Suprapubic skin (tissue), 4 donors: ENCODE data around the gene SRSF11. TPM values are rescaled to one million over a fixed set of nuclear protein-coding genes. Genes with fewer than 3 reads are reported as not detected.

ENCODE experiments used
- DNase-seq, 2 donors: peaks; one replicate each; pipeline ENCODE4 v3.0.0-alpha.2; 2019; ENCODE audit warnings: low spot score in 2 of 2
- H3K27ac ChIP-seq: fragments of 200-600 bp; sonication (generic); one replicate; pipeline ENCODE4 v1.5.1; 2019
- H3K27me3 ChIP-seq: fragments of 200-600 bp; sonication (generic); one replicate; pipeline ENCODE4 v1.5.1; 2019
- H3K36me3 ChIP-seq: fragments of 200-600 bp; sonication (generic); one replicate; pipeline ENCODE4 v1.5.1; 2019
- H3K4me1 ChIP-seq: fragments of 200-600 bp; sonication (generic); one replicate; pipeline ENCODE4 v1.5.1; 2019
- H3K4me3 ChIP-seq: fragments of 200-600 bp; sonication (generic); one replicate; pipeline ENCODE4 v1.5.1; 2019; ENCODE audit warnings: mild to moderate bottlenecking
- H3K9me3 ChIP-seq: fragments of 200-600 bp; sonication (generic); one replicate; pipeline ENCODE4 v1.5.1; 2019
- EP300 ChIP-seq: sonication (generic); formaldehyde crosslinking; IDR thresholded peaks from one replicate; pipeline ENCODE4 v1.6.1; 2017; ENCODE audit warnings: antibody characterized with exemption
- POLR2A ChIP-seq, 2 donors: fragments of 450-650 bp; IDR thresholded peaks; one replicate each; pipeline ENCODE4 v1.6.1; 2017; ENCODE audit warnings: antibody characterized with exemption in 2 of 2, mild to moderate bottlenecking in 2 of 2, moderate library complexity in 2 of 2
- POLR2AphosphoS5 ChIP-seq, 3 donors: sonication (generic); formaldehyde crosslinking; IDR thresholded peaks; one replicate each; pipeline ENCODE4 v1.6.1; 2017; ENCODE audit warnings: antibody characterized with exemption in 3 of 3
- WGBS: methylation state at CpG from one replicate; pipeline ENCODE4 v1.1.5; 2018; 5-methylcytosine and 5-hydroxymethylcytosine counted together
- total RNA-seq, 4 donors: library from RNA; depleted of rRNA; stranded (reverse); fragments of >200 nt; gene quantifications; one replicate each; pipeline ENCODE4 v1.1.0, GENCODE V29; 2016
- TF ChIP-seq, protein P1 (sequence below), 2 donors: fragments of 200-600 bp in 1 of 2; fragments of 450-650 bp in 1 of 2; sonication (generic) in 1 of 2; IDR thresholded peaks; one replicate each; pipeline ENCODE4 v1.5.1; 2016 to 2019; ENCODE audit warnings: antibody characterized with exemption in 2 of 2, mild to moderate bottlenecking in 1 of 2, moderate library complexity in 1 of 2

SRSF11 gene
- total RNA-seq, 4 donors from 2014 or later, result 104 to 419 (median 110) TPM

DNA sequence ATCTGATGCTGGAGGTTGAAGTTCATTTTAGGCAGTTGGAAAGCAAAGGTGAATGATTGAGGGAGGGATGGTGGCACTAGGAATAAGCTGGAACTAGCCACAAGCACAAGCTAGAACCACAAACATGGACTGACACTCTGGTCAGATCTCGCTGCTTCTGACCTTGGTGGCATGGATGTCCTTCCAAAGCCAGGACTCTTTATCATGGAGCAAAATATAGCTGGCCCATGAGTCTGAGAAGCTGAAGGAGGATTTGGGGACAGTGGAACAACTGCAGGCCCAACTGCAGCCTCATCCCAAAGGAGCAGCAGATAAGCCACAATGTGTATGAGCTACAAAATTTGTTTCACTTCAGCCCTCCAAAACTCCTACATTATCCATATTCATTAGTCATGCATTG is 35.5 kb downstream of the SRSF11 start:
- no peak overlapping the region for H3K4me3 ChIP-seq
- no peaks in the 10 kb centered on the region for H3K9me3 ChIP-seq
- 93% methylated on average over 1 of the region's 1 CpG for WGBS
- no peaks in the 10 kb centered on the region for H3K4me1 ChIP-seq
- peaks cover 15% of the 10 kb centered on the region for H3K36me3 ChIP-seq
- DNase-seq, result no peak
- H3K27ac ChIP-seq, result no peak overlapping the region
- TF ChIP-seq POLR2A (IDR thresholded peaks at IDR 0.05) (no peak), POLR2AphosphoS5 (IDR thresholded peaks at IDR 0.05) (no peak), EP300 (no peak)
- TF ChIP-seq, protein P1, sequence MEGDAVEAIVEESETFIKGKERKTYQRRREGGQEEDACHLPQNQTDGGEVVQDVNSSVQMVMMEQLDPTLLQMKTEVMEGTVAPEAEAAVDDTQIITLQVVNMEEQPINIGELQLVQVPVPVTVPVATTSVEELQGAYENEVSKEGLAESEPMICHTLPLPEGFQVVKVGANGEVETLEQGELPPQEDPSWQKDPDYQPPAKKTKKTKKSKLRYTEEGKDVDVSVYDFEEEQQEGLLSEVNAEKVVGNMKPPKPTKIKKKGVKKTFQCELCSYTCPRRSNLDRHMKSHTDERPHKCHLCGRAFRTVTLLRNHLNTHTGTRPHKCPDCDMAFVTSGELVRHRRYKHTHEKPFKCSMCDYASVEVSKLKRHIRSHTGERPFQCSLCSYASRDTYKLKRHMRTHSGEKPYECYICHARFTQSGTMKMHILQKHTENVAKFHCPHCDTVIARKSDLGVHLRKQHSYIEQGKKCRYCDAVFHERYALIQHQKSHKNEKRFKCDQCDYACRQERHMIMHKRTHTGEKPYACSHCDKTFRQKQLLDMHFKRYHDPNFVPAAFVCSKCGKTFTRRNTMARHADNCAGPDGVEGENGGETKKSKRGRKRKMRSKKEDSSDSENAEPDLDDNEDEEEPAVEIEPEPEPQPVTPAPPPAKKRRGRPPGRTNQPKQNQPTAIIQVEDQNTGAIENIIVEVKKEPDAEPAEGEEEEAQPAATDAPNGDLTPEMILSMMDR (IDR thresholded peaks at IDR 0.05), result no peak
- H3K27me3 ChIP-seq, result no peaks in the 10 kb centered on the region

GRCh38 chr1:70264839-70265238 is 43.7 kb downstream of the SRSF11 start:
- TF ChIP-seq POLR2AphosphoS5 (IDR thresholded peaks at IDR 0.05) (no peak), POLR2A (IDR thresholded peaks at IDR 0.05) (no peak), EP300 (no peak)
- TF ChIP-seq, protein P1 (IDR thresholded peaks at IDR 0.05), result no peak
- DNase-seq, result no peak
- Histone ChIP-seq H3K27ac (no peak overlapping the region), H3K4me3 (no peak overlapping the region), H3K9me3 (no peaks in the 10 kb centered on the region), H3K36me3 (peaks cover 22% of the 10 kb centered on the region), H3K27me3 (no peaks in the 10 kb centered on the region), H3K4me1 (no peaks in the 10 kb centered on the region)
- 78% methylated on average over 7 of the region's 7 CpGs for WGBS

DNA sequence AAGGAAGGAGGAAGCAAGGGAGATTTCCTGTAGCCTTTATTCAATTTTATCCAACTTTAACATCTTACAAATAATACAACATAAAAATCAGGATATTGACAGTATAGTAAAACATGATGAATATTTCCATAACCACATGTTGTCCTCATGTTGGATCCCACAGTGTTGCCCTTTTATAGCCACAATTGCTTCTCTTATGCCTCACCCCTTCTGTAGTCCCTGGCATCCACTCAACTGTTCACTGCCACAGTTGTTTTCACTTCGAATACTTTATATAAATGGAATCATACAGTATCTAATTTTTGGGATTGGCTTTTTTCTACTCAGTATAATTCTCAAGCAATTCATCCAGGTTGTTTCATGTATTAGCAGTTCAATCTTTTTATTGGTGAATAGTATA is 44.8 kb downstream of the SRSF11 start:
- no peak for DNase-seq
- Histone ChIP-seq H3K36me3 (peaks cover 28% of the 10 kb centered on the region), H3K9me3 (no peaks in the 10 kb centered on the region), H3K4me1 (no peaks in the 10 kb centered on the region), H3K27me3 (no peaks in the 10 kb centered on the region), H3K4me3 (no peak overlapping the region), H3K27ac (no peak overlapping the region)
- TF ChIP-seq POLR2A (IDR thresholded peaks at IDR 0.05) (no peak), EP300 (no peak), POLR2AphosphoS5 (IDR thresholded peaks at IDR 0.05) (no peak)
- TF ChIP-seq, protein P1 (IDR thresholded peaks at IDR 0.05), result no peak
- WGBS, result 88% methylated on average over 1 of the region's 1 CpG

DNA sequence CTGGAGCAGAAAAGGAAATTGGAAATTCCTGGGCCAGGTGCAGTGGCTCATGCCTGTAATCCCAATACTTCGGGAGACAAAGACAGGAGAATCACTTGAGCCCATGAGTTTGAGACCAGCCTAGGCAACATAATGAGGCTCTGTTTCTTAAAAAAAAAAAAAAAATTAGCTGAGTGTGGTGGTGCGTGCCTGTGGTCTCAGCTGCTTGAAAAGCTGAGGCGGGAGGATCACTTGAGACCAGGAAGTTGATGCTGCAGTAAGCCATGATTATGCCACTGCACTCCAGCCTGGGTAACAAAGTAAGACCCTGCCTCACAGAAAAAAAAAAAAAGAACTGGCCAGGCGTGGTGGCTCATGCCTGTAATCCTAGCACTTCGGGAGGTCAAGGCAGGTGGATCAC is 56.7 kb downstream of the SRSF11 start:
- Histone ChIP-seq H3K36me3 (peaks cover 37% of the 10 kb centered on the region), H3K4me1 (no peaks in the 10 kb centered on the region), H3K9me3 (no peaks in the 10 kb centered on the region), H3K4me3 (no peak overlapping the region), H3K27me3 (no peaks in the 10 kb centered on the region), H3K27ac (no peak overlapping the region)
- no peak for DNase-seq
- no peak for TF ChIP-seq POLR2A (IDR thresholded peaks at IDR 0.05)
- TF ChIP-seq, protein P1 (IDR thresholded peaks at IDR 0.05), result no peak
- no peak for TF ChIP-seq EP300
- no peak for TF ChIP-seq POLR2AphosphoS5 (IDR thresholded peaks at IDR 0.05)
- WGBS, result 92% methylated on average over 5 of the region's 5 CpGs

GRCh38 chr1:70278710-70279109 is 57.5 kb downstream of the SRSF11 start:
- WGBS, result 96% methylated on average over 1 of the region's 1 CpG
- H3K4me1 ChIP-seq, result no peaks in the 10 kb centered on the region
- DNase-seq, result no peak
- no peaks in the 10 kb centered on the region for H3K27me3 ChIP-seq
- TF ChIP-seq, protein P1 (IDR thresholded peaks at IDR 0.05), result no peak
- TF ChIP-seq POLR2AphosphoS5 (IDR thresholded peaks at IDR 0.05) (no peak), POLR2A (IDR thresholded peaks at IDR 0.05) (no peak), EP300 (no peak)
- H3K4me3 ChIP-seq, result no peak overlapping the region
- H3K36me3 ChIP-seq, result peaks cover 30% of the 10 kb centered on the region
- no peak overlapping the region for H3K27ac ChIP-seq
- no peaks in the 10 kb centered on the region for H3K9me3 ChIP-seq
